ENCODE results near the gene SFXN5.
A peak's percentile ranks its signal among the peaks of the same experiment; 100 is the strongest.

The SFXN5 gene

GRCh38 chr2:73043276-73043675 lies 28.2 kb downstream of the SFXN5 start:
- no peak for TF ChIP-seq CTCF (conservative IDR thresholded peaks at IDR 0.05; ENCODE audit: control insufficient read depth, insufficient read depth, low read depth, low read length)
- no peak overlapping the region for H3K4me3 ChIP-seq (ENCODE audit: control insufficient read depth, low read depth, low read length)
- DNase-seq (ENCODE audit: low read depth), result no peak

GRCh38 chr2:73037947-73038585 lies 33.4 kb downstream of the SFXN5 start:
- H3K4me3 ChIP-seq (ENCODE audit: control insufficient read depth, low read depth, low read length), result no peak overlapping the region
- DNase-seq (ENCODE audit: low read depth), result no peak
- TF ChIP-seq CTCF (conservative IDR thresholded peaks at IDR 0.05; ENCODE audit: control insufficient read depth, insufficient read depth, low read depth, low read length), result no peak

- TF ChIP-seq CTCF (conservative IDR thresholded peaks at IDR 0.05; ENCODE audit: control insufficient read depth, insufficient read depth, low read depth, low read length), result no peak
- no peak overlapping the region for H3K4me3 ChIP-seq (ENCODE audit: control insufficient read depth, low read depth, low read length)
- no peak for DNase-seq (ENCODE audit: low read depth)
Observed at GRCh38 chr2:73036766-73037165, 34.7 kb downstream of the SFXN5 start.

- H3K4me3 ChIP-seq (ENCODE audit: control insufficient read depth, low read depth, low read length), result no peak overlapping the region
- peak; percentile 8 for TF ChIP-seq CTCF (conservative IDR thresholded peaks at IDR 0.05; ENCODE audit: control insufficient read depth, insufficient read depth, low read depth, low read length)
- DNase-seq (ENCODE audit: low read depth), result no peak
Observed at GRCh38 chr2:73035899-73036711, 35.4 kb downstream of the SFXN5 start.

- no peak overlapping the region for H3K4me3 ChIP-seq (ENCODE audit: control insufficient read depth, low read depth, low read length)
- no peak for TF ChIP-seq CTCF (conservative IDR thresholded peaks at IDR 0.05; ENCODE audit: control insufficient read depth, insufficient read depth, low read depth, low read length)
- no peak for DNase-seq (ENCODE audit: low read depth)
Observed at GRCh38 chr2:73034661-73035375, 36.7 kb downstream of the SFXN5 start.

GRCh38 chr2:73033766-73034381 lies 37.6 kb downstream of the SFXN5 start:
- no peak overlapping the region for H3K4me3 ChIP-seq (ENCODE audit: control insufficient read depth, low read depth, low read length)
- DNase-seq (ENCODE audit: low read depth), result no peak
- TF ChIP-seq CTCF (conservative IDR thresholded peaks at IDR 0.05; ENCODE audit: control insufficient read depth, insufficient read depth, low read depth, low read length), result no peak
